WTC11 (cell line): ENCODE results near the gene MAP2K1. TPM values are rescaled to one million over a fixed set of nuclear protein-coding genes. Genes with fewer than 3 reads are reported as not detected.

Experiments
- ARID4B ChIP-seq: sonication (generic); formaldehyde crosslinking; IDR thresholded peaks from 2 replicates; pipeline ENCODE4 v1.8.0; 2023; ENCODE audit warnings: missing genetic modification reagents, mild to moderate bottlenecking, borderline replicate concordance
- CREM ChIP-seq: sonication (generic); formaldehyde crosslinking; IDR thresholded peaks from 2 replicates; pipeline ENCODE4 v1.8.1; 2022; ENCODE audit warnings: mild to moderate bottlenecking, missing genetic modification reagents, moderate library complexity
- ELF4 ChIP-seq: sonication (generic); formaldehyde crosslinking; IDR thresholded peaks from 2 replicates; pipeline ENCODE4 v1.8.1; 2022; ENCODE audit warnings: low read depth, mild to moderate bottlenecking, moderate library complexity, missing genetic modification reagents
- ESRRA ChIP-seq: sonication (generic); formaldehyde crosslinking; IDR thresholded peaks from 2 replicates; pipeline ENCODE4 v1.8.1; 2022; ENCODE audit warnings: mild to moderate bottlenecking, missing genetic modification reagents, borderline replicate concordance
- FOXK1 ChIP-seq: sonication (generic); formaldehyde crosslinking; IDR thresholded peaks from 2 replicates; pipeline ENCODE4 v1.8.0; 2022; ENCODE audit warnings: mild to moderate bottlenecking, moderate library complexity, missing genetic modification reagents
- FOXP4 ChIP-seq: sonication (generic); formaldehyde crosslinking; IDR thresholded peaks from 2 replicates; pipeline ENCODE4 v1.8.0; 2022; ENCODE audit warnings: mild to moderate bottlenecking, missing genetic modification reagents
- GABPB1 ChIP-seq: sonication (generic); formaldehyde crosslinking; IDR thresholded peaks from 2 replicates; pipeline ENCODE4 v1.8.1; 2023; ENCODE audit warnings: mild to moderate bottlenecking, missing genetic modification reagents
- GTF2I ChIP-seq: fragments of 250-450 bp; sonication (Bioruptor Pico); conservative IDR thresholded peaks from 2 replicates; pipeline ENCODE4 v1.4.0; 2021; ENCODE audit warnings: mild to moderate bottlenecking
- HMGA2 ChIP-seq: fragments of 250-450 bp; sonication (Bioruptor Pico); IDR thresholded peaks from 2 replicates; pipeline ENCODE4 v1.4.0; 2021; ENCODE audit warnings: mild to moderate bottlenecking, moderate library complexity
- MYBL2 ChIP-seq: sonication (generic); formaldehyde crosslinking; IDR thresholded peaks from 2 replicates; pipeline ENCODE4 v1.8.1; 2023; ENCODE audit warnings: mild to moderate bottlenecking, moderate library complexity, missing genetic modification reagents
- NFYB ChIP-seq: sonication (generic); formaldehyde crosslinking; conservative IDR thresholded peaks from 2 replicates; pipeline ENCODE4 v1.8.0; 2022; ENCODE audit warnings: low read depth, missing genetic modification reagents
- NR3C1 ChIP-seq: sonication (generic); formaldehyde crosslinking; conservative IDR thresholded peaks from 2 replicates; pipeline ENCODE4 v1.8.1; 2023; ENCODE audit warnings: low read depth, mild to moderate bottlenecking, missing genetic modification reagents
- PRRX2 ChIP-seq: fragments of 250-450 bp; sonication (Bioruptor Pico); IDR thresholded peaks from 2 replicates; pipeline ENCODE4 v1.8.0; 2021; ENCODE audit warnings: mild to moderate bottlenecking
- TEAD1 ChIP-seq: sonication (generic); formaldehyde crosslinking; IDR thresholded peaks from 2 replicates; pipeline ENCODE4 v1.8.0; 2022; ENCODE audit warnings: mild to moderate bottlenecking, missing genetic modification reagents
- TEAD4 ChIP-seq: sonication (generic); formaldehyde crosslinking; IDR thresholded peaks from 2 replicates; pipeline ENCODE4 v1.8.0; 2022; ENCODE audit warnings: mild to moderate bottlenecking, missing genetic modification reagents
- ZBTB21 ChIP-seq: sonication (generic); formaldehyde crosslinking; IDR thresholded peaks from 2 replicates; pipeline ENCODE4 v1.8.1; 2023; ENCODE audit warnings: mild to moderate bottlenecking, missing genetic modification reagents, borderline replicate concordance
- ZNF219 ChIP-seq: sonication (generic); formaldehyde crosslinking; IDR thresholded peaks from 2 replicates; pipeline ENCODE4 v1.8.0; 2023; ENCODE audit warnings: missing genetic modification reagents, mild to moderate bottlenecking, borderline replicate concordance
- ZNF423 ChIP-seq: fragments of 250-450 bp; sonication (Bioruptor Pico); IDR thresholded peaks from 2 replicates; pipeline ENCODE4 v2.1.2; 2022; ENCODE audit warnings: mild to moderate bottlenecking, moderate library complexity
- ZNF671 ChIP-seq: fragments of 250-450 bp; sonication (Bioruptor Pico); IDR thresholded peaks from 2 replicates; pipeline ENCODE4 v1.8.0; 2021; ENCODE audit warnings: mild to moderate bottlenecking
- total RNA-seq: library from RNA; stranded (reverse); gene quantifications from 3 replicates; pipeline ENCODE4 v1.2.3, GENCODE V29; 2021
- TF ChIP-seq, protein P1 (sequence below): sonication (generic); formaldehyde crosslinking; IDR thresholded peaks from 2 replicates; pipeline ENCODE4 v1.8.1; 2023; ENCODE audit warnings: mild to moderate bottlenecking, missing genetic modification reagents
- TF ChIP-seq, protein P2 (sequence below): sonication (generic); formaldehyde crosslinking; IDR thresholded peaks from 2 replicates; pipeline ENCODE4 v1.8.1; 2023; ENCODE audit warnings: mild to moderate bottlenecking, missing genetic modification reagents
- TF ChIP-seq, protein P3 (sequence below): sonication (generic); formaldehyde crosslinking; conservative IDR thresholded peaks from 2 replicates; pipeline ENCODE4 v1.8.1; 2023; ENCODE audit warnings: mild to moderate bottlenecking, low read depth, missing genetic modification reagents, moderate library complexity
- TF ChIP-seq, protein P4 (sequence below): sonication (generic); formaldehyde crosslinking; IDR thresholded peaks from 2 replicates; pipeline ENCODE4 v1.8.1; 2022; ENCODE audit warnings: low read depth, missing genetic modification reagents, borderline replicate concordance
- TF ChIP-seq, protein P5 (sequence below): sonication (generic); formaldehyde crosslinking; IDR thresholded peaks from 2 replicates; pipeline ENCODE4 v1.8.0; 2022; ENCODE audit warnings: mild to moderate bottlenecking, missing genetic modification reagents

The MAP2K1 gene
- total RNA-seq, 1 experiment from 2014 or later = 93.0 TPM

DNA sequence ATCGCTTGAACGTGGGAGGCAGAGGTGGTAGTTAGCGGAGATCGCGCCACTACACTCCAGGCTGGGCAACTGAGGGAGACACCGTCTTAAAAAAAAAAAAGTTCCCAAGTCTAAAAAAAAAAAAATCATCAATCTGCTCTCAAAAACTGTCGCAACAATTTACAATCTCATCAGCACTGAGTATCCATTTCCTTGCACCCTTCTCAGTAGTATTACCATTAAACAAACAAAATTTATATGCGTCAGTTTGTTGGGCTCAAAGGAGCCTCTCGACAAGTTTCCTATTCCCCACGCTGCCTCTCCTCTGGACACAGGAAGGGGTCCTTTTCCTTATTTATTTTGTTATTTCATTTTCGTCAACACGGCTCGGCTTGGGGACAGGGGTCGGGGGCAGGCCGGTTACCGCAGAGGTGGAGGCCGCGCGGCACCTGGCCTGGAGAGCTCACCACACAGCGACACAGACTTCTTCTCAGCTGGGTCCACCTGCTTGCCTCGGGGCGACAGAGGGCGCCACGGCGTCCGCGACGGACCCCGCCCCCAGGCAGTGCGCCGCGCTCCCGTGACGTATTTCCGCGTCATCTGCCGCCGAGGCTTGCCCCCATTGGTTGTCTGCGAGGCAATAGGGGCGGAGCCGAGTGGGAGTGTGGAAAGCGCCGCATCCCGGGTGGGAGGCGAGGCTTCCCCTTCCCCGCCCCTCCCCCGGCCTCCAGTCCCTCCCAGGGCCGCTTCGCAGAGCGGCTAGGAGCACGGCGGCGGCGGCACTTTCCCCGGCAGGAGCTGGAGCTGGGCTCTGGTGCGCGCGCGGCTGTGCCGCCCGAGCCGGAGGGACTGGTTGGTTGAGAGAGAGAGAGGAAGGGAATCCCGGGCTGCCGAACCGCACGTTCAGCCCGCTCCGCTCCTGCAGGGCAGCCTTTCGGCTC is at the start of gene MAP2K1 (continued):
- TF ChIP-seq, protein P1, sequence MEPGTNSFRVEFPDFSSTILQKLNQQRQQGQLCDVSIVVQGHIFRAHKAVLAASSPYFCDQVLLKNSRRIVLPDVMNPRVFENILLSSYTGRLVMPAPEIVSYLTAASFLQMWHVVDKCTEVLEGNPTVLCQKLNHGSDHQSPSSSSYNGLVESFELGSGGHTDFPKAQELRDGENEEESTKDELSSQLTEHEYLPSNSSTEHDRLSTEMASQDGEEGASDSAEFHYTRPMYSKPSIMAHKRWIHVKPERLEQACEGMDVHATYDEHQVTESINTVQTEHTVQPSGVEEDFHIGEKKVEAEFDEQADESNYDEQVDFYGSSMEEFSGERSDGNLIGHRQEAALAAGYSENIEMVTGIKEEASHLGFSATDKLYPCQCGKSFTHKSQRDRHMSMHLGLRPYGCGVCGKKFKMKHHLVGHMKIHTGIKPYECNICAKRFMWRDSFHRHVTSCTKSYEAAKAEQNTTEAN (CRISPR knock-in tag) = peak; percentile 40; the same call in 1 of the 2 replicates
- TF ChIP-seq FOXK1 (CRISPR knock-in tag) (peak; percentile 94), MYBL2 (CRISPR knock-in tag) (peak; percentile 75; the same call in 1 of the 2 replicates), ARID4B (CRISPR knock-in tag) (peak; percentile 85; the same call in 1 of the 2 replicates), HMGA2 (CRISPR knock-in tag) (no peak), TEAD4 (CRISPR knock-in tag) (no peak), ZNF423 (CRISPR knock-in tag) (no peak), ZBTB21 (CRISPR knock-in tag) (peak; percentile 95), TEAD1 (CRISPR knock-in tag) (peak; percentile 29; the same call in 1 of the 2 replicates), ZNF671 (CRISPR knock-in tag) (no peak), NR3C1 (CRISPR knock-in tag) (no peak), ZNF219 (CRISPR knock-in tag) (no peak), CREM (CRISPR knock-in tag) (peak; percentile 94), GTF2I (CRISPR knock-in tag) (no peak), NFYB (CRISPR knock-in tag) (peak; percentile 73), FOXP4 (CRISPR knock-in tag) (no peak), PRRX2 (CRISPR knock-in tag) (no peak), ELF4 (CRISPR knock-in tag) (no peak), ESRRA (CRISPR knock-in tag) (no peak), GABPB1 (CRISPR knock-in tag) (peak; percentile 79)
- TF ChIP-seq, protein P2, sequence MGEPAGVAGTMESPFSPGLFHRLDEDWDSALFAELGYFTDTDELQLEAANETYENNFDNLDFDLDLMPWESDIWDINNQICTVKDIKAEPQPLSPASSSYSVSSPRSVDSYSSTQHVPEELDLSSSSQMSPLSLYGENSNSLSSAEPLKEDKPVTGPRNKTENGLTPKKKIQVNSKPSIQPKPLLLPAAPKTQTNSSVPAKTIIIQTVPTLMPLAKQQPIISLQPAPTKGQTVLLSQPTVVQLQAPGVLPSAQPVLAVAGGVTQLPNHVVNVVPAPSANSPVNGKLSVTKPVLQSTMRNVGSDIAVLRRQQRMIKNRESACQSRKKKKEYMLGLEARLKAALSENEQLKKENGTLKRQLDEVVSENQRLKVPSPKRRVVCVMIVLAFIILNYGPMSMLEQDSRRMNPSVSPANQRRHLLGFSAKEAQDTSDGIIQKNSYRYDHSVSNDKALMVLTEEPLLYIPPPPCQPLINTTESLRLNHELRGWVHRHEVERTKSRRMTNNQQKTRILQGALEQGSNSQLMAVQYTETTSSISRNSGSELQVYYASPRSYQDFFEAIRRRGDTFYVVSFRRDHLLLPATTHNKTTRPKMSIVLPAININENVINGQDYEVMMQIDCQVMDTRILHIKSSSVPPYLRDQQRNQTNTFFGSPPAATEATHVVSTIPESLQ (CRISPR knock-in tag) = no peak
- TF ChIP-seq, protein P3, sequence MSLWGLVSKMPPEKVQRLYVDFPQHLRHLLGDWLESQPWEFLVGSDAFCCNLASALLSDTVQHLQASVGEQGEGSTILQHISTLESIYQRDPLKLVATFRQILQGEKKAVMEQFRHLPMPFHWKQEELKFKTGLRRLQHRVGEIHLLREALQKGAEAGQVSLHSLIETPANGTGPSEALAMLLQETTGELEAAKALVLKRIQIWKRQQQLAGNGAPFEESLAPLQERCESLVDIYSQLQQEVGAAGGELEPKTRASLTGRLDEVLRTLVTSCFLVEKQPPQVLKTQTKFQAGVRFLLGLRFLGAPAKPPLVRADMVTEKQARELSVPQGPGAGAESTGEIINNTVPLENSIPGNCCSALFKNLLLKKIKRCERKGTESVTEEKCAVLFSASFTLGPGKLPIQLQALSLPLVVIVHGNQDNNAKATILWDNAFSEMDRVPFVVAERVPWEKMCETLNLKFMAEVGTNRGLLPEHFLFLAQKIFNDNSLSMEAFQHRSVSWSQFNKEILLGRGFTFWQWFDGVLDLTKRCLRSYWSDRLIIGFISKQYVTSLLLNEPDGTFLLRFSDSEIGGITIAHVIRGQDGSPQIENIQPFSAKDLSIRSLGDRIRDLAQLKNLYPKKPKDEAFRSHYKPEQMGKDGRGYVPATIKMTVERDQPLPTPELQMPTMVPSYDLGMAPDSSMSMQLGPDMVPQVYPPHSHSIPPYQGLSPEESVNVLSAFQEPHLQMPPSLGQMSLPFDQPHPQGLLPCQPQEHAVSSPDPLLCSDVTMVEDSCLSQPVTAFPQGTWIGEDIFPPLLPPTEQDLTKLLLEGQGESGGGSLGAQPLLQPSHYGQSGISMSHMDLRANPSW = no peak
- TF ChIP-seq, protein P4, sequence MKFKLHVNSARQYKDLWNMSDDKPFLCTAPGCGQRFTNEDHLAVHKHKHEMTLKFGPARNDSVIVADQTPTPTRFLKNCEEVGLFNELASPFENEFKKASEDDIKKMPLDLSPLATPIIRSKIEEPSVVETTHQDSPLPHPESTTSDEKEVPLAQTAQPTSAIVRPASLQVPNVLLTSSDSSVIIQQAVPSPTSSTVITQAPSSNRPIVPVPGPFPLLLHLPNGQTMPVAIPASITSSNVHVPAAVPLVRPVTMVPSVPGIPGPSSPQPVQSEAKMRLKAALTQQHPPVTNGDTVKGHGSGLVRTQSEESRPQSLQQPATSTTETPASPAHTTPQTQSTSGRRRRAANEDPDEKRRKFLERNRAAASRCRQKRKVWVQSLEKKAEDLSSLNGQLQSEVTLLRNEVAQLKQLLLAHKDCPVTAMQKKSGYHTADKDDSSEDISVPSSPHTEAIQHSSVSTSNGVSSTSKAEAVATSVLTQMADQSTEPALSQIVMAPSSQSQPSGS (CRISPR knock-in tag) = no peak
- TF ChIP-seq, protein P5, sequence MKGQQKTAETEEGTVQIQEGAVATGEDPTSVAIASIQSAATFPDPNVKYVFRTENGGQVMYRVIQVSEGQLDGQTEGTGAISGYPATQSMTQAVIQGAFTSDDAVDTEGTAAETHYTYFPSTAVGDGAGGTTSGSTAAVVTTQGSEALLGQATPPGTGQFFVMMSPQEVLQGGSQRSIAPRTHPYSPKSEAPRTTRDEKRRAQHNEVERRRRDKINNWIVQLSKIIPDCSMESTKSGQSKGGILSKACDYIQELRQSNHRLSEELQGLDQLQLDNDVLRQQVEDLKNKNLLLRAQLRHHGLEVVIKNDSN (CRISPR knock-in tag) = peak; percentile 93
